A673 (cell line): ENCODE data around the gene SMYD3. TPM values are rescaled to one million over a fixed set of nuclear protein-coding genes. Genes with fewer than 3 reads are reported as not detected.

ENCODE experiments used
- BruUV-seq: library from RNA; stranded (reverse); fragments of 400-500 nt; replicated peaks from 2 replicates; lab custom pipeline; 2021; lab: Mats Ljungman, UMichigan
- CTCF ChIA-PET: fragments of 300-600 bp; sonication (Branson Sonifier 250); formaldehyde crosslinking; loops from one replicate; lab custom pipeline; 2022; ENCODE audit warnings: antibody characterized with exemption; lab: Charles Lee
- POLR2A ChIA-PET: fragments of 300-600 bp; sonication (Branson Sonifier 250); formaldehyde crosslinking; loops from one replicate; lab custom pipeline; 2022; ENCODE audit warnings: antibody characterized with exemption; ENCODE audit not compliant: low non-redundant PET; lab: Charles Lee
- DNase-seq: peaks from one replicate; pipeline ENCODE4 v3.0.0-alpha.2; 2015; ENCODE audit warnings: low spot score
- H3K27ac ChIP-seq: fragments of 200-600 bp; sonication (generic); 2 replicates; pipeline ENCODE4 v1.5.1; 2016; ENCODE audit warnings: mixed run types, low read depth, mild to moderate bottlenecking, mixed read lengths, antibody characterized with exemption, low read length; ENCODE audit not compliant: poor library complexity, severe bottlenecking
- H3K27me3 ChIP-seq: fragments of 200-600 bp; sonication (generic); replicated peaks from 2 replicates; pipeline ENCODE4 v1.6.1; 2017; ENCODE audit warnings: mixed run types, low read depth, mild to moderate bottlenecking, mixed read lengths, antibody characterized with exemption, low read length; ENCODE audit not compliant: insufficient read depth, poor library complexity
- H3K36me3 ChIP-seq: fragments of 200-600 bp; sonication (generic); 2 replicates; pipeline ENCODE4 v1.6.1; 2016; ENCODE audit warnings: mixed run types, mild to moderate bottlenecking, mixed read lengths, antibody characterized with exemption, low read length; ENCODE audit not compliant: insufficient read depth, poor library complexity, severe bottlenecking
- H3K4me1 ChIP-seq: fragments of 200-600 bp; sonication (generic); 2 replicates; pipeline ENCODE4 v1.6.1; 2017; ENCODE audit warnings: mixed run types, mild to moderate bottlenecking, mixed read lengths, antibody characterized with exemption, low read length; ENCODE audit not compliant: insufficient read depth, poor library complexity, severe bottlenecking
- H3K4me3 ChIP-seq: fragments of 200-600 bp; sonication (generic); 2 replicates; pipeline ENCODE4 v1.5.1; 2016; ENCODE audit warnings: low read depth, mixed run types, mild to moderate bottlenecking, mixed read lengths, low read length; ENCODE audit not compliant: poor library complexity, severe bottlenecking
- H3K9me3 ChIP-seq: fragments of 200-600 bp; sonication (generic); 2 replicates; pipeline ENCODE4 v1.6.1; 2016; ENCODE audit warnings: mixed run types, low read depth, mild to moderate bottlenecking, mixed read lengths, antibody characterized with exemption, low read length; ENCODE audit not compliant: poor library complexity, severe bottlenecking
- EZH2 ChIP-seq: fragments of 200-600 bp; sonication (generic); IDR thresholded peaks from 2 replicates; pipeline ENCODE4 v1.6.1; 2017; ENCODE audit warnings: borderline replicate concordance, low read depth, mild to moderate bottlenecking, mixed read lengths, antibody characterized with exemption, low read length; ENCODE audit not compliant: poor library complexity, severe bottlenecking
- intact Hi-C: fragments of 100-400 bp; cut with micrococcal nuclease; formaldehyde crosslinking; loops from one replicate; pipeline ENCODE4 v1.10.0; 2022; ENCODE audit not compliant: unreplicated experiment
- total RNA-seq: library from RNA; stranded (reverse); gene quantifications from 2 replicates; pipeline ENCODE4 v1.2.3, GENCODE V29; 2021
- TF ChIP-seq, protein P1 (sequence below): fragments of 300-800, 200-600 bp; sonication (generic); conservative IDR thresholded peaks from 2 replicates; pipeline ENCODE4 v1.5.1; 2017; ENCODE audit warnings: low read depth, mild to moderate bottlenecking, antibody characterized with exemption, low read length, moderate library complexity, mixed read lengths

SMYD3 gene
- total RNA-seq, 1 experiment from 2014 or later, result 29.0 TPM

DNA sequence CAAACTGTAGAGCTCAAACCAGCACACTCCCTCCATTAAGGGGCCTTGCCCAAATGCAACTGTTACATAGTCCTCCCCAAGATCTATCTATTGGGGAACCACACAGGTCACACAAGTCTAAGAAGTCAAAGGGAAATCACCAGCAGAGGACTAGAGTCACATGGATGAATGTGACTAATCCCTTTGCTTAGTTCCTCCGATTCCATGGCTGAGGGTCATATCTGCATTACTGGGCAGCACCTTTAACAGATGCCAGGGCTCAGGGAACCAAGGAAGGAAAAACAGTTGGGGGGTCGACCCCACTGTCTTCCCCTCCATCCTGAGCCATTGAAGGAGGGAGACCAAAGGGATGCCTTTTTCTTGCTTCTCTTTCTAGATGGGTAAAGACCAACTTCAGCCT lies 23.4 kb upstream of the SMYD3 start:
- ChIA-PET POLR2A (no interaction called here), CTCF (no interaction called here)
- H3K9me3 ChIP-seq, result peaks cover 9% of the 10 kb centered on the region
- no peak overlapping the region for H3K27ac ChIP-seq
- H3K27me3 ChIP-seq, result no peaks in the 10 kb centered on the region
- TF ChIP-seq EZH2, result no peak
- intact Hi-C loops, result no loop called here
- H3K4me3 ChIP-seq, result no peak overlapping the region
- H3K4me1 ChIP-seq, result peaks cover 5% of the 10 kb centered on the region
- no peak for DNase-seq
- H3K36me3 ChIP-seq, result no peaks in the 10 kb centered on the region
- no TSS peak for BruUV-seq

DNA sequence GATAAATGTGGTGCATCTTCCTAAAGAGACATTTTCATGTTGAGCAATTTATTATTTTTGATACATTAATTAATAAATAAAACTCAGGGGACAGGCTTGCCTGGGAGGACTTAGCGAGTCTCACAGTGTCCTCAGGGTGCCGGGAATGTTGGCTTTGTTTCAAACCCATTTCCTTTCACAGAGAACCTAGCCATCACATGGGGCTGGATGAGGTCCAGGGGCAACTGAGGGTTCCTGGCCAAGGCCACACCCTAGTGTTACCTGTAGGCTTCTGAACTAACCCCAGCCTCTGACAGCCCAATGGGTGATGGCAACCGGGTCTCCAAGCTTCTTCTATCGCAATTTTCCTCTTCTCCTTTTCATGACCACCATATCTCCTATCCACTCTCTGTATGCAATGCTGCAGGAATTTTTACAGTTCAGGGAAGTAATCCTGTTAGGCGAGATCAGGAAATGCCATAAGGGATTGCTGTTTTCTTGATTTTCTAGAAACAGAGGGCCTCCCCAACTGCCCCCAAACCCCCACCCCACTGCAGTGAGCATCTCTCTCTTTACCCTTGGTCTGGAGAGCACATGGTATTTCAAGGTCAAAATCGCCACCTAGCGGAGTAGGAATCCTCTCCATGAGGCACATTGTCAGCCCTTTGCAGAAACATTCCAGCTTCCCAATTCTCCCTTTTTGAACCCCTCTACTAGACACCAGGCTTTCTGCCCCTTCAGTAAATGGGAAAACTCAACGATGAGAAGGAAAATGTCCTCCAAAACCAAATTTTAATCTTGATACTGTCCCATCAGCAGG lies 22.1 kb upstream of the SMYD3 start:
- DNase-seq, result peak; percentile 46

DNA sequence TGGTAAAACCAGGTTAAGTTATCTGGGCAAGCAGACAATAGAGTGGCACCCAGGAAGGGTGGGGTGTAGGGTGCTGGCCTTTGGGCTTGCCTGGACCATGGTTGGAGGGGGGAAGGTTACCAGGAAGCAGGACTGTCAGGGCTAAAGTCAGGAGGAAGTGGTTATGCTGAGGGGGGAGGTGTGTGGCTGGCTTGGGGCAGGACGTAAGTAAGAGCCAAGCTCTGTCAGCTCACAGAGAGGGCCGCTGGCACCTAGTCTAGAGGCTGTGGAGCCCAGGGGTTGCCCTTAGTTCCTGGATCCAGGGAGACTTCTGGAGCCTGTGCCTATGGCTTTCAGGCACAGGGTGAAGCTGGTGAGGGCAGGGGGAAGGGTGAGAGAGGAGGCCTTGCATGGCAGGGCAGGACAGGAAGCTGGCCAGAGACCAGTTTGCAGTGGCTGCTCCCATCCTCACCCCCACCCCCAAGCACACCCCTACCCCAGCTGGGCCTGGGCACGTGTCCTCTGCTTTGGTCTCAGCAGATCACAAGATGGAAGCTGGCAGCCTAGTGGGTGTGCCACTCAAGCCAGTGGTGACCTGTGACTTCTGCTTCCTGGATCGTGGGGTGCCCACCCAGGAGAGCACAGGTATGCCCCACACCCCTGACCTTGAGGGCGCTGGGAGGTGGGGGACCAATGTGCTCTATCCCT lies 20.5 kb upstream of the SMYD3 start:
- no peak for DNase-seq
- Histone ChIP-seq H3K9me3 (peaks cover 9% of the 10 kb centered on the region), H3K36me3 (no peaks in the 10 kb centered on the region), H3K27ac (no peak overlapping the region), H3K4me3 (no peak overlapping the region), H3K4me1 (peaks cover 5% of the 10 kb centered on the region), H3K27me3 (no peaks in the 10 kb centered on the region)
- TF ChIP-seq, protein P1, sequence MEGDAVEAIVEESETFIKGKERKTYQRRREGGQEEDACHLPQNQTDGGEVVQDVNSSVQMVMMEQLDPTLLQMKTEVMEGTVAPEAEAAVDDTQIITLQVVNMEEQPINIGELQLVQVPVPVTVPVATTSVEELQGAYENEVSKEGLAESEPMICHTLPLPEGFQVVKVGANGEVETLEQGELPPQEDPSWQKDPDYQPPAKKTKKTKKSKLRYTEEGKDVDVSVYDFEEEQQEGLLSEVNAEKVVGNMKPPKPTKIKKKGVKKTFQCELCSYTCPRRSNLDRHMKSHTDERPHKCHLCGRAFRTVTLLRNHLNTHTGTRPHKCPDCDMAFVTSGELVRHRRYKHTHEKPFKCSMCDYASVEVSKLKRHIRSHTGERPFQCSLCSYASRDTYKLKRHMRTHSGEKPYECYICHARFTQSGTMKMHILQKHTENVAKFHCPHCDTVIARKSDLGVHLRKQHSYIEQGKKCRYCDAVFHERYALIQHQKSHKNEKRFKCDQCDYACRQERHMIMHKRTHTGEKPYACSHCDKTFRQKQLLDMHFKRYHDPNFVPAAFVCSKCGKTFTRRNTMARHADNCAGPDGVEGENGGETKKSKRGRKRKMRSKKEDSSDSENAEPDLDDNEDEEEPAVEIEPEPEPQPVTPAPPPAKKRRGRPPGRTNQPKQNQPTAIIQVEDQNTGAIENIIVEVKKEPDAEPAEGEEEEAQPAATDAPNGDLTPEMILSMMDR, result no peak
- ChIA-PET POLR2A (no interaction called here), CTCF (no interaction called here)
- intact Hi-C loops, result no loop called here
- no TSS peak for BruUV-seq

More for the DNA sequence above, 22.1 kb upstream of the SMYD3 start:
- H3K27ac ChIP-seq, result no peak overlapping the region
- peaks cover 9% of the 10 kb centered on the region for H3K9me3 ChIP-seq
- POLR2A ChIA-PET, result no interaction called here
- intact Hi-C loops, result no loop called here
- no TSS peak for BruUV-seq
- no peak for TF ChIP-seq EZH2
- TF ChIP-seq, protein P1, result peak; percentile 28; the same call in 1 of the 2 replicates
- H3K4me1 ChIP-seq, result peaks cover 5% of the 10 kb centered on the region
- no peaks in the 10 kb centered on the region for H3K36me3 ChIP-seq
- H3K4me3 ChIP-seq, result no peak overlapping the region
- CTCF ChIA-PET, result no interaction called here
- H3K27me3 ChIP-seq, result no peaks in the 10 kb centered on the region
